ACC112 (cell line): ENCODE results near the gene ALDH1L1.

Experiments used
- H2AFZ ChIP-seq: fragments of 200-600 bp; sonication (generic); one replicate; pipeline ENCODE4 v1.6.0; 2017; ENCODE audit warnings: antibody characterized with exemption, low read length; ENCODE audit not compliant: unreplicated experiment
- H3K27ac ChIP-seq: fragments of 200-600 bp; sonication (generic); 2 replicates; pipeline ENCODE4 v1.5.1; 2014; ENCODE audit warnings: low read depth, mild to moderate bottlenecking, antibody characterized with exemption, low read length, moderate library complexity
- H3K27me3 ChIP-seq: fragments of 200-600 bp; sonication (generic); 2 replicates; pipeline ENCODE4 v1.6.1; 2014; ENCODE audit warnings: mild to moderate bottlenecking, antibody characterized with exemption, low read length, moderate library complexity, mixed read lengths; ENCODE audit not compliant: insufficient read depth
- H3K36me3 ChIP-seq: fragments of 200-600 bp; sonication (generic); 2 replicates; pipeline ENCODE4 v1.6.1; 2016; ENCODE audit warnings: mild to moderate bottlenecking, antibody characterized with exemption, low read length, moderate library complexity, mixed read lengths; ENCODE audit not compliant: insufficient read depth
- H3K4me1 ChIP-seq: fragments of 200-600 bp; sonication (generic); one replicate; pipeline ENCODE4 v1.6.1; 2016; ENCODE audit warnings: low read length, mixed read lengths; ENCODE audit not compliant: insufficient read depth, unreplicated experiment, control insufficient read depth
- H3K4me3 ChIP-seq: fragments of 200-600 bp; sonication (generic); 2 replicates; pipeline ENCODE4 v1.5.1; 2014; ENCODE audit warnings: mild to moderate bottlenecking, low read depth, low read length
- H3K79me2 ChIP-seq: fragments of 200-600 bp; sonication (generic); one replicate; pipeline ENCODE4 v1.6.0; 2016; ENCODE audit warnings: low read length; ENCODE audit not compliant: control insufficient read depth, unreplicated experiment, insufficient read depth

ALDH1L1 gene

GRCh38 chr3:126087552-126088175 lies 92.7 kb downstream of the ALDH1L1 start:
- peaks cover 3% of the 10 kb centered on the region for H3K4me1 ChIP-seq
- no peak overlapping the region for H3K4me3 ChIP-seq
- H3K79me2 ChIP-seq, result no peaks in the 10 kb centered on the region
- no peak overlapping the region for H3K27ac ChIP-seq
- no peaks in the 10 kb centered on the region for H3K36me3 ChIP-seq
- H3K27me3 ChIP-seq, result no peaks in the 10 kb centered on the region
- no peak overlapping the region for H2AFZ ChIP-seq

GRCh38 chr3:126085841-126086240 lies 94.5 kb downstream of the ALDH1L1 start:
- Histone ChIP-seq H3K27ac (no peak overlapping the region), H3K4me3 (no peak overlapping the region), H3K36me3 (no peaks in the 10 kb centered on the region), H2AFZ (no peak overlapping the region), H3K79me2 (no peaks in the 10 kb centered on the region), H3K27me3 (no peaks in the 10 kb centered on the region), H3K4me1 (peaks cover 7% of the 10 kb centered on the region)

- peaks cover 7% of the 10 kb centered on the region for H3K4me1 ChIP-seq
Measured at GRCh38 chr3:126085276-126085675, 95.1 kb downstream of the ALDH1L1 start.

GRCh38 chr3:126084768-126085180 lies 95.6 kb downstream of the ALDH1L1 start:
- H3K27ac ChIP-seq, result no peak overlapping the region

More at GRCh38 chr3:126085276-126085675, 95.1 kb downstream of the ALDH1L1 start:
- Histone ChIP-seq H3K79me2 (no peaks in the 10 kb centered on the region), H2AFZ (no peak overlapping the region), H3K4me3 (no peak overlapping the region; the same call in 1 of the 2 replicates), H3K36me3 (no peaks in the 10 kb centered on the region), H3K27me3 (no peaks in the 10 kb centered on the region), H3K27ac (no peak overlapping the region)

GRCh38 chr3:126083913-126084767 lies 96.2 kb downstream of the ALDH1L1 start, which contains the start of gene SLC41A3:
SLC41A3 (minus strand) TSS chr3:126084124; CDS start chr3:126068219, 15,905 bp downstream.
- Histone ChIP-seq H3K27me3 (no peaks in the 10 kb centered on the region), H3K27ac (peak within 1 kb of the TSS; percentile 39; the same call in 1 of the 2 replicates), H3K36me3 (no peaks in the 10 kb centered on the region), H2AFZ (peak within 1 kb of the TSS; percentile 93), H3K4me3 (peak within 1 kb of the TSS; percentile 91), H3K79me2 (no peaks in the 10 kb centered on the region), H3K4me1 (peaks cover 7% of the 10 kb centered on the region)

More at GRCh38 chr3:126084768-126085180, 95.6 kb downstream of the ALDH1L1 start:
- Histone ChIP-seq H3K4me1 (peaks cover 7% of the 10 kb centered on the region), H3K79me2 (no peaks in the 10 kb centered on the region), H3K27me3 (no peaks in the 10 kb centered on the region), H3K36me3 (no peaks in the 10 kb centered on the region), H2AFZ (peak overlapping the region; percentile 21), H3K4me3 (peak overlapping the region; percentile 91)

- Histone ChIP-seq H3K4me1 (peaks cover 7% of the 10 kb centered on the region), H3K79me2 (no peaks in the 10 kb centered on the region), H3K27me3 (no peaks in the 10 kb centered on the region), H3K4me3 (peak overlapping the region; percentile 91), H3K36me3 (no peaks in the 10 kb centered on the region), H2AFZ (peak overlapping the region; percentile 93), H3K27ac (peak overlapping the region; percentile 39; the same call in 1 of the 2 replicates)
Measured at GRCh38 chr3:126083511-126083912, 96.9 kb downstream of the ALDH1L1 start.

- Histone ChIP-seq H3K79me2 (no peaks in the 10 kb centered on the region), H3K4me1 (peaks cover 7% of the 10 kb centered on the region), H3K27me3 (no peaks in the 10 kb centered on the region), H3K4me3 (peak overlapping the region; percentile 91), H3K36me3 (no peaks in the 10 kb centered on the region), H3K27ac (no peak overlapping the region), H2AFZ (peak overlapping the region; percentile 93)
Measured at GRCh38 chr3:126083138-126083445, 97.3 kb downstream of the ALDH1L1 start.

- no peaks in the 10 kb centered on the region for H3K36me3 ChIP-seq
- H3K27ac ChIP-seq, result no peak overlapping the region
- H3K79me2 ChIP-seq, result no peaks in the 10 kb centered on the region
- H2AFZ ChIP-seq, result no peak overlapping the region
- peaks cover 7% of the 10 kb centered on the region for H3K4me1 ChIP-seq
- H3K27me3 ChIP-seq, result no peaks in the 10 kb centered on the region
- H3K4me3 ChIP-seq, result peak overlapping the region; percentile 91
Measured at GRCh38 chr3:126082362-126083137, 97.8 kb downstream of the ALDH1L1 start.

- Histone ChIP-seq H3K4me3 (no peak overlapping the region), H3K79me2 (no peaks in the 10 kb centered on the region), H3K36me3 (no peaks in the 10 kb centered on the region), H3K4me1 (peaks cover 7% of the 10 kb centered on the region), H2AFZ (no peak overlapping the region), H3K27me3 (no peaks in the 10 kb centered on the region), H3K27ac (no peak overlapping the region)
Measured at GRCh38 chr3:126081618-126082361, 98.6 kb downstream of the ALDH1L1 start.

- no peak overlapping the region for H3K27ac ChIP-seq
- H3K4me1 ChIP-seq, result peaks cover 7% of the 10 kb centered on the region
- no peaks in the 10 kb centered on the region for H3K27me3 ChIP-seq
- no peaks in the 10 kb centered on the region for H3K79me2 ChIP-seq
- no peaks in the 10 kb centered on the region for H3K36me3 ChIP-seq
- no peak overlapping the region for H3K4me3 ChIP-seq
- H2AFZ ChIP-seq, result no peak overlapping the region
Measured at GRCh38 chr3:126080970-126081369, 99.4 kb downstream of the ALDH1L1 start.
